H1 (cell line): ENCODE data around the gene P3H2. TPM values are rescaled to one million over a fixed set of nuclear protein-coding genes. Genes with fewer than 3 reads are reported as not detected.

Experiments
- CTCF ChIA-PET: fragments of 300-600 bp; sonication (Branson Sonifier 250); formaldehyde crosslinking; loops from one replicate; lab custom pipeline; 2021; ENCODE audit not compliant: partially characterized antibody; lab: Charles Lee
- POLR2A ChIA-PET: fragments of 300-600 bp; sonication (Branson Sonifier 250); formaldehyde crosslinking; loops from one replicate; lab custom pipeline; 2021; ENCODE audit warnings: inconsistent platforms; ENCODE audit not compliant: partially characterized antibody; lab: Charles Lee
- DNase-seq, 2 experiments: peaks; one replicate each; pipeline versions ENCODE4 v3.0.0 to v3.0.0-alpha.2; 2010 to 2022; ENCODE audit warnings: low spot score in 2 of 2, low read depth in 1 of 2, mixed read lengths in 1 of 2
- FAIRE-seq: peaks from 2 replicates; lab custom pipeline; 2011; peaks lifted over from hg19 to GRCh38; lab: Jason Lieb, UNC
- H2AFZ ChIP-seq: 2 replicates; pipeline ENCODE4 v1.8.1; 2012; ENCODE audit warnings: low read length, inconsistent platforms
- H2AK5ac ChIP-seq: 2 replicates; pipeline ENCODE4 v1.6.1; 2013; ENCODE audit warnings: low read depth, low read length
- H2BK120ac ChIP-seq: replicated peaks from 2 replicates; pipeline ENCODE3; 2013; ENCODE audit warnings: low read depth, low read length, inconsistent platforms
- H2BK12ac ChIP-seq: 2 replicates; pipeline ENCODE4 v1.6.1; 2013; ENCODE audit warnings: low read depth, low read length
- H2BK15ac ChIP-seq: 2 replicates; pipeline ENCODE4 v1.6.1; 2013; ENCODE audit warnings: low read length
- H2BK20ac ChIP-seq: 2 replicates; pipeline ENCODE4 v1.6.1; 2013; ENCODE audit warnings: low read length
- H2BK5ac ChIP-seq: 2 replicates; pipeline ENCODE4 v1.6.1; 2013; ENCODE audit warnings: low read depth, low read length
- H3K14ac ChIP-seq: 2 replicates; pipeline ENCODE4 v1.6.1; 2013; ENCODE audit warnings: inconsistent platforms; ENCODE audit not compliant: insufficient read length
- H3K18ac ChIP-seq: 2 replicates; pipeline ENCODE4 v1.6.1; 2013; ENCODE audit warnings: low read length; ENCODE audit errors: extremely low read depth
- H3K23ac ChIP-seq: 2 replicates; pipeline ENCODE4 v1.6.1; 2013; ENCODE audit warnings: inconsistent platforms; ENCODE audit not compliant: insufficient read length
- H3K23me2 ChIP-seq: 2 replicates; pipeline ENCODE4 v1.6.1; 2013; ENCODE audit warnings: low read depth, low read length
- H3K27ac ChIP-seq: 2 replicates; pipeline ENCODE4 v1.6.1; 2011; ENCODE audit warnings: low read depth, low read length, inconsistent platforms
- H3K27me3 ChIP-seq, 4 experiments: replicated peaks in 1 of 4; 1 replicate in 1 of 4; 2 replicates in 3 of 4; pipeline versions ENCODE4 v1.6.1 to v1.8.1; 2011 to 2013; ENCODE audit warnings: low read length in 3 of 4, mild to moderate bottlenecking in 3 of 4, inconsistent platforms in 2 of 4, mixed read lengths in 2 of 4, moderate library complexity in 1 of 4; ENCODE audit not compliant: control insufficient read depth in 3 of 4, insufficient read depth in 3 of 4; ENCODE audit errors: extremely low read depth in 1 of 4
- H3K36me3 ChIP-seq, 4 experiments: 2 replicates each; pipeline versions ENCODE4 v1.6.1 to v1.8.1; 2011 to 2013; ENCODE audit warnings: mild to moderate bottlenecking in 4 of 4, low read length in 3 of 4, moderate library complexity in 2 of 4, control low read depth in 1 of 4, inconsistent platforms in 1 of 4; ENCODE audit not compliant: insufficient read depth in 4 of 4, control insufficient read depth in 2 of 4
- H3K4ac ChIP-seq: replicated peaks from 2 replicates; pipeline ENCODE3; 2013; ENCODE audit warnings: low read length, low read depth, mixed read lengths, inconsistent platforms; ENCODE audit not compliant: insufficient read length
- H3K4me1 ChIP-seq, 4 experiments: replicated peaks in 1 of 4; 1 replicate in 1 of 4; 2 replicates in 3 of 4; pipeline versions ENCODE4 v1.6.1 to v1.8.1; 2011 to 2013; ENCODE audit warnings: low read length in 3 of 4, inconsistent platforms in 2 of 4, mixed read lengths in 1 of 4; ENCODE audit not compliant: insufficient read depth in 4 of 4, control insufficient read depth in 3 of 4
- H3K4me2 ChIP-seq, 2 experiments: 2 replicates each; pipeline versions ENCODE4 v1.6.1 to v1.8.1; 2011 to 2013; ENCODE audit warnings: low read depth in 2 of 2, low read length in 2 of 2, control low read depth in 1 of 2, inconsistent platforms in 1 of 2, mild to moderate bottlenecking in 1 of 2; ENCODE audit not compliant: insufficient read depth in 1 of 2
- H3K4me3 ChIP-seq, 4 experiments: fragments of 200-600, 300-600 bp in 1 of 4; sonication (generic), shearing (Covaris generic), sonication (Bioruptor Twin) in 1 of 4; 2 replicates each; pipeline versions ENCODE4 v1.5.1 to v1.8.1; 2011 to 2016; ENCODE audit warnings: low read length in 4 of 4, low read depth in 3 of 4, control low read depth in 2 of 4, inconsistent platforms in 2 of 4, mild to moderate bottlenecking in 2 of 4, mixed read lengths in 1 of 4, moderate library complexity in 1 of 4; ENCODE audit not compliant: insufficient read depth in 2 of 4; ENCODE audit errors: extremely low read depth in 1 of 4
- H3K56ac ChIP-seq: replicated peaks from 2 replicates; pipeline ENCODE3; 2013; ENCODE audit warnings: low read depth, mild to moderate bottlenecking, mixed read lengths, low read length, inconsistent platforms; ENCODE audit not compliant: insufficient read length
- H3K79me1 ChIP-seq: 2 replicates; pipeline ENCODE4 v1.6.1; 2013; ENCODE audit warnings: low read depth, low read length, control low read depth
- H3K79me2 ChIP-seq, 2 experiments: 2 replicates each; pipeline versions ENCODE4 v1.6.1 to v1.8.1; 2012 to 2013; ENCODE audit warnings: low read length in 2 of 2, mild to moderate bottlenecking in 2 of 2, inconsistent platforms in 1 of 2; ENCODE audit not compliant: insufficient read depth in 2 of 2, control insufficient read depth in 1 of 2
- H3K9ac ChIP-seq, 4 experiments: replicated peaks in 1 of 4; 1 replicate in 1 of 4; 2 replicates in 3 of 4; pipeline versions ENCODE4 v1.6.1 to v1.8.1; 2011 to 2013; ENCODE audit warnings: low read depth in 3 of 4, low read length in 3 of 4, control low read depth in 2 of 4, mild to moderate bottlenecking in 2 of 4, moderate library complexity in 2 of 4, inconsistent platforms in 1 of 4; ENCODE audit errors: extremely low read depth in 1 of 4
- H3K9me3 ChIP-seq, 2 experiments: 2 replicates each; pipeline versions ENCODE4 v1.6.1 to v1.8.1; 2012 to 2013; ENCODE audit warnings: mild to moderate bottlenecking in 2 of 2, moderate library complexity in 2 of 2, control low read depth in 1 of 2, inconsistent platforms in 1 of 2, low read depth in 1 of 2, low read length in 1 of 2, mixed read lengths in 1 of 2; ENCODE audit not compliant: insufficient read depth in 2 of 2
- H4K20me1 ChIP-seq, 2 experiments: replicated peaks in 1 of 2; 2 replicates each; pipeline versions ENCODE3 to v1.8.1; 2011 to 2013; ENCODE audit warnings: inconsistent platforms in 2 of 2, low read length in 2 of 2, mild to moderate bottlenecking in 1 of 2; ENCODE audit not compliant: insufficient read depth in 2 of 2, control insufficient read depth in 1 of 2
- H4K5ac ChIP-seq: 2 replicates; pipeline ENCODE4 v1.6.1; 2013; ENCODE audit warnings: low read length, low read depth, mixed read lengths, inconsistent platforms; ENCODE audit not compliant: insufficient read length
- H4K8ac ChIP-seq: 2 replicates; pipeline ENCODE4 v1.8.0; 2013; ENCODE audit warnings: mild to moderate bottlenecking, moderate library complexity, low read length, inconsistent platforms; ENCODE audit not compliant: insufficient read depth; ENCODE audit errors: extremely low read depth
- H4K91ac ChIP-seq: replicated peaks from 2 replicates; pipeline ENCODE3; 2013; ENCODE audit warnings: low read length, mixed read lengths, inconsistent platforms; ENCODE audit not compliant: insufficient read length
- BACH1 ChIP-seq: IDR thresholded peaks from 2 replicates; pipeline ENCODE4 v1.6.1; 2012; ENCODE audit warnings: low read length, improper control_type of control experiment
- MAFK ChIP-seq: IDR thresholded peaks from 2 replicates; pipeline ENCODE4 v1.6.1; 2012; ENCODE audit warnings: low read depth, mild to moderate bottlenecking, improper control_type of control experiment, low read length
- NRF1 ChIP-seq: IDR thresholded peaks from 2 replicates; pipeline ENCODE4 v1.6.1; 2011; ENCODE audit warnings: mild to moderate bottlenecking, low read depth, low read length, improper control_type of control experiment
- PHF8 ChIP-seq: fragments of 200-600 bp; sonication (generic); conservative IDR thresholded peaks from 2 replicates; pipeline ENCODE4 v1.7.1; 2012; ENCODE audit warnings: low read depth, mild to moderate bottlenecking, inconsistent platforms, low read length, moderate library complexity
- RAD21 ChIP-seq, 2 experiments: IDR thresholded peaks in 1 of 2; conservative IDR thresholded peaks in 1 of 2; 2 replicates each; pipeline ENCODE4 v1.6.1; 2011; ENCODE audit warnings: low read depth in 2 of 2, low read length in 2 of 2, improper control_type of control experiment in 1 of 2, inconsistent platforms in 1 of 2, mild to moderate bottlenecking in 1 of 2, moderate library complexity in 1 of 2
- SAP30 ChIP-seq: fragments of 300-600 bp; sonication (generic); IDR thresholded peaks from 2 replicates; pipeline ENCODE4 v1.7.1; 2012; ENCODE audit warnings: low read length, moderate library complexity, mild to moderate bottlenecking, inconsistent platforms; ENCODE audit not compliant: insufficient read depth, insufficient replicate concordance
- SP2 ChIP-seq: IDR thresholded peaks from 2 replicates; pipeline ENCODE4 v1.6.1; 2012; ENCODE audit warnings: mild to moderate bottlenecking, low read length, inconsistent platforms
- WGBS, 2 experiments: shearing (Covaris generic) in 1 of 2; methylation state at CpG; one replicate each; pipeline versions ENCODE4 v1.1.6 to v1.1.7; 2013 to 2015; ENCODE audit warnings: low lambda C conversion rate in 2 of 2, mixed read lengths in 2 of 2, inconsistent platforms in 1 of 2, low coverage in 1 of 2, missing lambda C conversion rate in 1 of 2; ENCODE audit not compliant: insufficient replicate concordance in 2 of 2, insufficient coverage in 1 of 2, insufficient read length in 1 of 2; ENCODE audit errors: extremely low coverage in 1 of 2, missing lambda C conversion rate in 1 of 2; 5-methylcytosine and 5-hydroxymethylcytosine counted together
- polyA plus RNA-seq, 7 experiments: library from polyadenylated mRNA; depleted of rRNA in 3 of 7; stranded (reverse) in 5 of 7; unstranded in 2 of 7; fragments of >200 nt in 5 of 7; fragments of 200-250 nt in 2 of 7; gene quantifications; 1 replicate in 5 of 7; 2 replicates in 1 of 7; 4 replicates in 1 of 7; pipeline versions ENCODE4 v1.2.1 to v1.2.3, GENCODE V29; 2011 to 2013; ENCODE audit warnings: missing spikeins in 2 of 7, mixed read lengths in 2 of 7
- total RNA-seq: library from RNA; stranded (reverse); fragmentation: NEBNext Ultra II Directional; extraction: Animal tissue kit (Norgen Biotek cat#: 25700); gene quantifications from 2 replicates; pipeline ENCODE4 v1.2.1, GENCODE V29; 2021
- TF ChIP-seq, protein P1 (sequence below): IDR thresholded peaks from 2 replicates; pipeline ENCODE4 v1.6.1; 2012; ENCODE audit warnings: inconsistent platforms

The P3H2 gene
- total and polyA plus RNA-seq, 2 of the 8 experiments (the other 6 are each of a cell fraction or from before 2014, with no cell fraction given): 40.5 to 60.4 TPM

DNA sequence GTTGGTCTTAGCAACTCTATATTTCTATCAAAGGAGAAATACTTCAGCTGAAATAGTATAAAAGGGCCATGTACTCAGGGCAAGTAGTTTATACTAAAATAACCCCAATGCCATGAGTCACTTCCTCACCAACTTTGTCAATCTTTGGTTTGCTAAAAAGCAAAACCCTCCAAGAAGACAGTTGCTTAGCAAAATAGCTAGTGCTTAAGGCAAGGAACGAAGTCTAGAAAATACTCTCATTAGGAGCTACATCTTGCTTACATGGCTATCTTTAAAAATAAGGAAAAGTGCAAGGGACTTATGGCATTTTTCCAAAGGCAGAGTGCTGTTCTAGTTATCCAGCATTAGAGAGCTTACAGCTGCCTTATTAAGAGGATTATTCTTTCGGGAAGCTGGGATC is 28.4 kb downstream of the P3H2 start:
- H4K5ac ChIP-seq: no peak overlapping the region
- H3K36me3 ChIP-seq: no peaks in the 10 kb centered on the region
- no peak overlapping the region for H2AK5ac ChIP-seq
- no peak overlapping the region for H3K27ac ChIP-seq
- no peak overlapping the region for H3K56ac ChIP-seq
- no peaks in the 10 kb centered on the region for H3K27me3 ChIP-seq
- H2BK5ac ChIP-seq: no peak overlapping the region
- no peak overlapping the region for H3K4me2 ChIP-seq
- no peak overlapping the region for H4K8ac ChIP-seq
- H2BK15ac ChIP-seq: no peak overlapping the region
- H3K4ac ChIP-seq: no peak overlapping the region
- DNase-seq (no peak), FAIRE-seq (no peak)
- no peak overlapping the region for H2BK120ac ChIP-seq
- peaks cover 0 to 75% of the 10 kb centered on the region in 2 experiments; a peak in 2 of 4 replicates for H3K79me2 ChIP-seq
- no peak overlapping the region for H3K14ac ChIP-seq
- H2BK12ac ChIP-seq: no peak overlapping the region
- H3K9me3 ChIP-seq: no peaks in the 10 kb centered on the region
- H3K23me2 ChIP-seq: no peaks in the 10 kb centered on the region
- no peak overlapping the region for H3K18ac ChIP-seq
- H4K20me1 ChIP-seq: no peaks in the 10 kb centered on the region
- H2BK20ac ChIP-seq: no peak overlapping the region
- ChIA-PET CTCF (interaction anchor here (0.6 to 3.2 kb wide), 8 partner anchors 16 to 270 kb away, joined by 3 to 11 read pairs (median 4); partner anchors contain the start of gene P3H2), POLR2A (no interaction called here)
- H3K9ac ChIP-seq: no peak overlapping the region
- WGBS, 2 experiments: 92% methylated on average over 2 of the region's 2 CpGs; no CpG with 5 or more reads in 1 of the 2 experiments
- peaks cover 0 to 5% (median under 1%) of the 10 kb centered on the region in 4 experiments; a peak in 3 of 7 replicates for H3K4me1 ChIP-seq
- no peak overlapping the region for H3K4me3 ChIP-seq
- no peak overlapping the region for H3K23ac ChIP-seq
- no peak overlapping the region for H4K91ac ChIP-seq
- H2AFZ ChIP-seq: no peak overlapping the region
- TF ChIP-seq BACH1: no peak
- TF ChIP-seq PHF8: no peak
- TF ChIP-seq, protein P1, sequence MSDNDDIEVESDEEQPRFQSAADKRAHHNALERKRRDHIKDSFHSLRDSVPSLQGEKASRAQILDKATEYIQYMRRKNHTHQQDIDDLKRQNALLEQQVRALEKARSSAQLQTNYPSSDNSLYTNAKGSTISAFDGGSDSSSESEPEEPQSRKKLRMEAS: no peak
- no peak for TF ChIP-seq RAD21 (IDR thresholded peaks at IDR 0.05 in 1 of 2, conservative IDR thresholded peaks at IDR 0.05 in 1 of 2; ENCODE audit: low read depth in 2 of 2, low read length in 2 of 2)
- no peak for TF ChIP-seq SP2
- no peak for TF ChIP-seq SAP30
- TF ChIP-seq MAFK: no peak
- TF ChIP-seq NRF1: no peak
- H3K79me1 ChIP-seq: no peaks in the 10 kb centered on the region; the same call in 1 of the 2 replicates
